ENCODE results near the gene MARCHF4. TPM values are rescaled to one million over a fixed set of nuclear protein-coding genes. Genes with fewer than 3 reads are reported as not detected.

MARCHF4 gene, protein sequence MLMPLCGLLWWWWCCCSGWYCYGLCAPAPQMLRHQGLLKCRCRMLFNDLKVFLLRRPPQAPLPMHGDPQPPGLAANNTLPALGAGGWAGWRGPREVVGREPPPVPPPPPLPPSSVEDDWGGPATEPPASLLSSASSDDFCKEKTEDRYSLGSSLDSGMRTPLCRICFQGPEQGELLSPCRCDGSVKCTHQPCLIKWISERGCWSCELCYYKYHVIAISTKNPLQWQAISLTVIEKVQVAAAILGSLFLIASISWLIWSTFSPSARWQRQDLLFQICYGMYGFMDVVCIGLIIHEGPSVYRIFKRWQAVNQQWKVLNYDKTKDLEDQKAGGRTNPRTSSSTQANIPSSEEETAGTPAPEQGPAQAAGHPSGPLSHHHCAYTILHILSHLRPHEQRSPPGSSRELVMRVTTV
- 2.3 TPM for polyA plus RNA-seq (2013, experiment 1 of 2)
- 2.3 TPM for polyA plus RNA-seq (2013, experiment 2 of 2)

DNA sequence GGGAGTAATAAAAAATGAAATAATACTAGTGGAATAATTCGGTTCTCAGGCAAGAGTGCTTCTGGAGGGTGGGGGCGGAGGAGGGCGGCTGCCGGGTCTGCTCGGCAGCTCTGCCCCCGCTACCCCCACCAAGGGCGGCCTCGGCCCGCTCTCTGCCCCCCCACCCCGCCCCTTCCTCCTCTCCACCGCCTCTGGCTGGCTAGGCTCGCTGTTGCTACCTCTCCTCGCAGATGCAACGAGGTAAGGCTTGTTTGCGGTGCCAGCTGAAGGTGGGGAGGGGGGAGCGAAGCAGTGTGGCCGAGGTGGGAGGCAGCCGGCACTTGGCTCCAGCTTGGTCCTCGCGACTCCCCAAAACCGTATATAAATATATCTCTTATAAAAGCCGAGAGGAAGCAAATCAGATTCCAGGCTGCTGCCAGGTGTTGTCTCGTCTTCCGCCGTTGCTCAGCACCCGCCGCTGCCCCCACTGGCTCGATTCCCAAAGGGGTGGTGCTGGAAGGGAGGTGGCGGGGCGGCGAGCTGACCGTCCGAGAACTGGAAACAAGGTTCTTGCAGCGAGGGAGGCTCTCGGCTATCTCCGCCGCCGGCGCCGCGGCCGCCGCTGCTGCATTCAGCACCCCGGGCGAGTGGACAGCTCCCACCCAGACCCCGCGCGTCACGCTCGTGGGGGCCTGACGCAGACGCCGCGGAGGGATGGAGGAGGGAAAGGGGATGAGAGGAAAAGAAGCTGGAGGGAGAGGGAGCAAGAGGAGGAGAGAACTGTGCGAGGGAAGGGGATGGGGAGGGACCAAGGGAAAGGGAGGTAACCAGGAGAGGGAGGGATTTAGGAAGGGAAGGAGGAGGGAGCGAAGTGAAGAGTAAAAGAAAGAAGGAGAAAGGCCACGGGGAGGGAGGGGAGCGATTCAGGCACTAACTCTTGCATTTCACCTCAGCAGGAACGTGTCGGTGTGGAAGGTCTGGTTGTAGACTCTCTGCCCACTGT lies at the start of gene MARCHF4:
Gene MARCHF4, minus strand, starts transcription at position 763 of the 982 bp plus-strand sequence. CDS start 2,223 bp downstream, outside the sequence.
- peak; percentile 90 for DNase-seq
- no peak within 1 kb of the TSS for H4K91ac ChIP-seq (ENCODE audit: low read length)
- under 1% methylated on average over 38 of the region's 60 CpGs for WGBS

DNA sequence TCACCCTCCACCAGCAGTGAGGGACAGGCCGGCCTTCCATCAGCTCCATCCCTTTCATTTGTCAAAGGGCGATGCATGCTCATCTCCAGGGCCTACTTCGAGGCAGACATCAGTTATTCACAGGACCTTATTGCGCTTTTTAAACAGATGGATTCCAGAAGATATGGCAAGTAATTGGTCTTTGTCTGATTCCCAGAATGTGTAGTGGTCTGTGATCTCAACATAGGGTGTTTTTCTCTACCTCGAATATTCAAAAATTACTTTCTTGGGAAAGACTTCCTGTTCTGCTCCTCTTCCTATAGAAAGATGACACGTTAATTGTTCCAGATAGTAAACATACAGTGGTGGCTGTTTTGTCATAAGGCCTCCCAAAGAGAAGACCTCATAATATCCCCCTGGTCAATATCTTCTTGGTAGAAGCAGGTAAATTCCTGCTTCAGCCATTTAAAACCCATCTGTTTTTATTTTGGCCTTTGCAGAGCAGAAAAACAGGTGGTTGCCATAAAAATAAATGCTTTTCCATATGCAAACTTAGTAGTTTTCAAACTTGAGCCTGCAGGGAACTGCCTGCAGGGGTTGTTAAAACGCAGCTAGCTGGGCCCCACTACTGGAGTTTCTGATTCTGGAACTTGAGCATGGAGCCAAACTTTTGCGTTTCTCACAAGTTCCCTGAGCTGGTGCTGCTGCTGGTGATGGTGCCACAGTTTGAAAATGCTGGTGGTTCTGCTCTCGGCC lies 48.3 kb upstream of the MARCHF4 start:
- Histone ChIP-seq H3K14ac (ENCODE audit: low read length in 2 of 2) (no peak overlapping the region), H2AFZ (ENCODE audit: low read depth, low read length) (no peak overlapping the region), H3K79me1 (replicated peaks; ENCODE audit: low read length, poor library complexity, severe bottlenecking) (peaks cover 26% of the 10 kb centered on the region), H2BK15ac (ENCODE audit: low read depth, poor library complexity, severe bottlenecking) (no peak overlapping the region), H3K23ac (ENCODE audit: low read length in 2 of 2) (peak overlapping the region in 1 of 2 experiments; percentile 97), H4K91ac (ENCODE audit: low read length) (no peak overlapping the region), H4K8ac (ENCODE audit: low read length) (no peak overlapping the region), H2BK5ac (ENCODE audit: low read depth, low read length, poor library complexity, severe bottlenecking) (no peak overlapping the region), H3K36me3 (ENCODE audit: control insufficient read depth in 1 of 2, insufficient read depth in 2 of 2, low read depth in 1 of 2, low read length in 2 of 2) (peaks cover 45 to 86% of the 10 kb centered on the region in 2 experiments), H3K27ac (ENCODE audit: low read length, poor library complexity, severe bottlenecking) (no peak overlapping the region), H3K4ac (ENCODE audit: low read depth in 1 of 2, low read length in 2 of 2) (no peak overlapping the region), H3K27me3 (ENCODE audit: control insufficient read depth in 1 of 2, insufficient read depth in 1 of 2, low read length in 2 of 2) (no peaks in the 10 kb centered on the region), H3K4me1 (ENCODE audit: control insufficient read depth, insufficient read depth, low read depth, low read length) (no peaks in the 10 kb centered on the region), H3K18ac (ENCODE audit: low read depth in 1 of 2, low read length in 2 of 2) (no peak overlapping the region), H3K9ac (ENCODE audit: low read length) (no peak overlapping the region), H2BK12ac (ENCODE audit: low read length in 2 of 2) (no peak overlapping the region), H3K4me3 (ENCODE audit: insufficient read depth in 1 of 2, low read depth in 1 of 2, low read length in 2 of 2) (no peak overlapping the region), H2AK5ac (ENCODE audit: low read length, severe bottlenecking) (no peak overlapping the region), H3K4me2 (ENCODE audit: low read length, poor library complexity, severe bottlenecking) (no peak overlapping the region), H2BK120ac (ENCODE audit: low read depth, low read length) (no peak overlapping the region), H3K9me3 (ENCODE audit: control insufficient read depth, low read length) (no peaks in the 10 kb centered on the region)
- 91% methylated on average over 8 of the region's 9 CpGs for WGBS
- DNase-seq, result no peak

More for the DNA sequence above, at the start of gene MARCHF4:
- H3K36me3 ChIP-seq (ENCODE audit: control insufficient read depth in 1 of 2, insufficient read depth in 2 of 2, low read depth in 1 of 2, low read length in 2 of 2), result no peaks in the 10 kb centered on the region
- H3K9ac ChIP-seq (ENCODE audit: low read length), result peak within 1 kb of the TSS; percentile 73
- peak within 1 kb of the TSS in 1 of 2 experiments; percentile 59 for H3K23ac ChIP-seq (ENCODE audit: low read length in 2 of 2)
- peaks cover 2% of the 10 kb centered on the region for H3K79me1 ChIP-seq (replicated peaks; ENCODE audit: low read length, poor library complexity, severe bottlenecking)
- no peak within 1 kb of the TSS for H2AFZ ChIP-seq (ENCODE audit: low read depth, low read length)
- no peak within 1 kb of the TSS for H2BK120ac ChIP-seq (ENCODE audit: low read depth, low read length)
- H2BK5ac ChIP-seq (ENCODE audit: low read depth, low read length, poor library complexity, severe bottlenecking), result no peak within 1 kb of the TSS
- H3K4me2 ChIP-seq (ENCODE audit: low read length, poor library complexity, severe bottlenecking), result peak within 1 kb of the TSS; percentile 80
- peak within 1 kb of the TSS; percentile 82 for H3K27ac ChIP-seq (ENCODE audit: low read length, poor library complexity, severe bottlenecking)
- H3K14ac ChIP-seq (ENCODE audit: low read length in 2 of 2), result no peak within 1 kb of the TSS
- peak within 1 kb of the TSS in 1 of 2 experiments; percentile 96 for H3K4ac ChIP-seq (ENCODE audit: low read depth in 1 of 2, low read length in 2 of 2)
- H2AK5ac ChIP-seq (ENCODE audit: low read length, severe bottlenecking), result no peak within 1 kb of the TSS
- H3K4me3 ChIP-seq (ENCODE audit: insufficient read depth in 1 of 2, low read depth in 1 of 2, low read length in 2 of 2), result peak within 1 kb of the TSS; percentile 60 to 77
- peak within 1 kb of the TSS in 1 of 2 experiments; percentile 82 for H3K18ac ChIP-seq (ENCODE audit: low read depth in 1 of 2, low read length in 2 of 2)
- H4K8ac ChIP-seq (ENCODE audit: low read length), result no peak within 1 kb of the TSS
- peak within 1 kb of the TSS in 1 of 2 experiments; percentile 31 for H2BK12ac ChIP-seq (ENCODE audit: low read length in 2 of 2)
- no peak within 1 kb of the TSS for H2BK15ac ChIP-seq (ENCODE audit: low read depth, poor library complexity, severe bottlenecking)
- no peaks in the 10 kb centered on the region for H3K9me3 ChIP-seq (ENCODE audit: control insufficient read depth, low read length)
- H3K4me1 ChIP-seq (ENCODE audit: control insufficient read depth, insufficient read depth, low read depth, low read length), result peaks cover 17% of the 10 kb centered on the region
- H3K27me3 ChIP-seq (ENCODE audit: control insufficient read depth in 1 of 2, insufficient read depth in 1 of 2, low read length in 2 of 2), result peaks cover 5 to 21% of the 10 kb centered on the region in 2 experiments

DNA sequence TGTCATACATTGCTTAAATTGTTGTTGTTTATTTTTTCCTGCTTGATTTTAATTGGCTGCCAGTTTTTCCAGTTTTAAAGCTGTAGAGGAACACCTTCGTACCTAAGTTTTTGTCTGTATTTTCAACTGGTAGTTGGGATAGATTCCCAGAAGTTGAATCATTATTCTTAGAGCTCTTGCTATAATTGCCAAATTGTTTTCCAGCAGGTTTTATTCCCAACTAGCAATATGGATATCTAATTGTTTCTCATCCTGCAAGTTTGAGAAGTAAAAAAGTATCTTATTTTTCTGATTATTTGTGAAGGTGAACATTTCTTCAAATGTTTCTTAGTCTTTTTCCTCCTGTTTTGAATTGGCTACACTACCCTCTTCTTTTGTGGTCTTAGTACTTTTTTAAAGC lies 46.7 kb upstream of the MARCHF4 start:
- Histone ChIP-seq H4K8ac (ENCODE audit: low read length) (no peak overlapping the region), H2BK12ac (ENCODE audit: low read length in 2 of 2) (no peak overlapping the region), H3K79me1 (replicated peaks; ENCODE audit: low read length, poor library complexity, severe bottlenecking) (peaks cover 35% of the 10 kb centered on the region), H3K23ac (ENCODE audit: low read length in 2 of 2) (no peak overlapping the region), H3K4me2 (ENCODE audit: low read length, poor library complexity, severe bottlenecking) (no peak overlapping the region), H3K36me3 (ENCODE audit: control insufficient read depth in 1 of 2, insufficient read depth in 2 of 2, low read depth in 1 of 2, low read length in 2 of 2) (peaks cover 41 to 82% of the 10 kb centered on the region in 2 experiments), H3K27me3 (ENCODE audit: control insufficient read depth in 1 of 2, insufficient read depth in 1 of 2, low read length in 2 of 2) (no peaks in the 10 kb centered on the region), H2BK5ac (ENCODE audit: low read depth, low read length, poor library complexity, severe bottlenecking) (no peak overlapping the region), H2AFZ (ENCODE audit: low read depth, low read length) (no peak overlapping the region), H3K4me1 (ENCODE audit: control insufficient read depth, insufficient read depth, low read depth, low read length) (no peaks in the 10 kb centered on the region), H4K91ac (ENCODE audit: low read length) (no peak overlapping the region), H2AK5ac (ENCODE audit: low read length, severe bottlenecking) (no peak overlapping the region), H3K14ac (ENCODE audit: low read length in 2 of 2) (no peak overlapping the region), H2BK15ac (ENCODE audit: low read depth, poor library complexity, severe bottlenecking) (no peak overlapping the region), H2BK120ac (ENCODE audit: low read depth, low read length) (no peak overlapping the region), H3K4me3 (ENCODE audit: insufficient read depth in 1 of 2, low read depth in 1 of 2, low read length in 2 of 2) (no peak overlapping the region), H3K9me3 (ENCODE audit: control insufficient read depth, low read length) (no peaks in the 10 kb centered on the region), H3K18ac (ENCODE audit: low read depth in 1 of 2, low read length in 2 of 2) (no peak overlapping the region), H3K9ac (ENCODE audit: low read length) (no peak overlapping the region), H3K4ac (ENCODE audit: low read depth in 1 of 2, low read length in 2 of 2) (no peak overlapping the region), H3K27ac (ENCODE audit: low read length, poor library complexity, severe bottlenecking) (no peak overlapping the region)
- DNase-seq, result no peak
- 80% methylated on average over 1 of the region's 1 CpG for WGBS

Data from mesenchymal stem cell (in vitro differentiated cells and primary cell).